Measurements from ENCODE around the gene HIP1R. TPM values are rescaled to one million over a fixed set of nuclear protein-coding genes. Genes with fewer than 3 reads are reported as not detected.

HIP1R gene
- total and polyA plus RNA-seq, 2 of the 8 experiments (the other 6 are each of a cell fraction or from before 2014, with no cell fraction given), result 11.2 to 14.5 TPM

GRCh38 chr12:122895704-122896636 is 60.7 kb downstream of the HIP1R start, which contains the start of gene VPS37B (continued):
- TF ChIP-seq RNF2 (IDR thresholded peaks at IDR 0.05; ENCODE audit: borderline replicate concordance, low read depth, low read length, missing control alignments, poor library complexity, severe bottlenecking) (no peak), CHD7 (IDR thresholded peaks at IDR 0.05; ENCODE audit: insufficient replicate concordance, low read length) (no peak), SIN3A (conservative IDR thresholded peaks at IDR 0.05 in 1 of 2, IDR thresholded peaks at IDR 0.05 in 1 of 2; ENCODE audit: low read depth in 1 of 2, low read length in 2 of 2) (0 out of 4 replicates have a peak, but pooled peaks of 1 of the 2 experiments have one; percentile 43), BACH1 (IDR thresholded peaks at IDR 0.05; ENCODE audit: low read length) (no peak), CREB1 (IDR thresholded peaks at IDR 0.05) (peak; percentile 100), EGR1 (IDR thresholded peaks at IDR 0.05; ENCODE audit: borderline replicate concordance, low read depth, low read length) (0 out of 2 replicates have a peak, but pooled peaks have one; percentile 22), NANOG (IDR thresholded peaks at IDR 0.05; ENCODE audit: insufficient read depth, low read depth, low read length, poor library complexity, severe bottlenecking) (no peak), SP4 (IDR thresholded peaks at IDR 0.05; ENCODE audit: low read length) (no peak), POLR2AphosphoS5 (IDR thresholded peaks at IDR 0.05; ENCODE audit: low read depth, low read length) (no peak)
